Ovary (tissue), 3 donors: ENCODE results near the gene ISCU.

Source experiments
- EP300 ChIP-seq: sonication (generic); formaldehyde crosslinking; IDR thresholded peaks from one replicate; pipeline ENCODE4 v1.6.1; 2017; ENCODE audit warnings: antibody characterized with exemption
- TF ChIP-seq, protein P1 (sequence below), 3 donors: fragments of 450-650 bp in 2 of 3; fragments of 200-600 bp in 1 of 3; IDR thresholded peaks; one replicate each; pipeline versions ENCODE4 v1.5.1 to v1.8.0; 2016 to 2022; ENCODE audit warnings: antibody characterized with exemption in 3 of 3, mild to moderate bottlenecking in 1 of 3
- donor health status: DM: no; HTN: no; CAD: no.

DNA sequence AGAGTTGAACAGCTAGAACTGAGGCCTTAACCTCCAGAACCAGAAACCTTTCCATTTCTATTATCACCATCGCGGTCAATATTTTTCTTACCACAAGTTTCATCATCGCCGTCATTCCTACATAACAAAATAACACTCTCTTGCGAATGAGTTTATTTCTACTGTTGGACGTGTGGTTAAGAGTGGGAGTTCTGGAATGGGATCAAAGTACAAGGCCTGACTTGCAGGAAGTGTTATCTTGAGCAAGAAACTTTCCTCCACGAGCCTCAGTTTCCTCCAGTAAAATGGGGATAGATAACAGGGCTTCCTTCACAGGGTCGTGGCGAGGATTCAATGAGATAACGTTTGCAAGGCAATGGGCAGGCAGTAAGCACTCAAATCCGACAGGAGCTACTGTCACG lies 2.1 kb upstream of the ISCU start:
- TF ChIP-seq, protein P1, sequence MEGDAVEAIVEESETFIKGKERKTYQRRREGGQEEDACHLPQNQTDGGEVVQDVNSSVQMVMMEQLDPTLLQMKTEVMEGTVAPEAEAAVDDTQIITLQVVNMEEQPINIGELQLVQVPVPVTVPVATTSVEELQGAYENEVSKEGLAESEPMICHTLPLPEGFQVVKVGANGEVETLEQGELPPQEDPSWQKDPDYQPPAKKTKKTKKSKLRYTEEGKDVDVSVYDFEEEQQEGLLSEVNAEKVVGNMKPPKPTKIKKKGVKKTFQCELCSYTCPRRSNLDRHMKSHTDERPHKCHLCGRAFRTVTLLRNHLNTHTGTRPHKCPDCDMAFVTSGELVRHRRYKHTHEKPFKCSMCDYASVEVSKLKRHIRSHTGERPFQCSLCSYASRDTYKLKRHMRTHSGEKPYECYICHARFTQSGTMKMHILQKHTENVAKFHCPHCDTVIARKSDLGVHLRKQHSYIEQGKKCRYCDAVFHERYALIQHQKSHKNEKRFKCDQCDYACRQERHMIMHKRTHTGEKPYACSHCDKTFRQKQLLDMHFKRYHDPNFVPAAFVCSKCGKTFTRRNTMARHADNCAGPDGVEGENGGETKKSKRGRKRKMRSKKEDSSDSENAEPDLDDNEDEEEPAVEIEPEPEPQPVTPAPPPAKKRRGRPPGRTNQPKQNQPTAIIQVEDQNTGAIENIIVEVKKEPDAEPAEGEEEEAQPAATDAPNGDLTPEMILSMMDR (IDR thresholded peaks at IDR 0.05): no peak
- TF ChIP-seq EP300: no peak
